CD4-positive, alpha-beta T cell (primary cell): ENCODE data around the gene ATXN3. TPM values are rescaled to one million over a fixed set of nuclear protein-coding genes. Genes with fewer than 3 reads are reported as not detected.

Experiments
- ATAC-seq: fragments of 200-7000 bp; cut with Tn5 transposase; one replicate; pipeline ENCODE4 v1.10.0; 2022; ENCODE audit warnings: mild to moderate bottlenecking; ENCODE audit not compliant: poor library complexity
- CTCF ChIA-PET: fragments of 350-600 bp; sonication (Branson Sonifier 250); formaldehyde crosslinking; loops from one replicate; lab custom pipeline; 2021; ENCODE audit warnings: antibody characterized with exemption, inconsistent platforms; lab: Charles Lee
- POLR2A ChIA-PET: fragments of 350-600 bp; sonication (Branson Sonifier 250); formaldehyde crosslinking; loops from one replicate; lab custom pipeline; 2021; ENCODE audit warnings: antibody characterized with exemption, inconsistent platforms; lab: Charles Lee
- DNase-seq, 14 experiments: peaks; one replicate each; pipeline ENCODE4 v3.0.0-alpha.2; 2013 to 2020; ENCODE audit warnings: mixed read lengths in 2 of 14
- H3K27ac ChIP-seq, 2 donors: one replicate each; pipeline versions ENCODE4 v1.5.1 to v1.7.0; 2013; ENCODE audit warnings: low read length in 2 of 2, low read depth in 1 of 2, mild to moderate bottlenecking in 1 of 2
- H3K27me3 ChIP-seq, 2 experiments: 1 replicate in 1 of 2; 2 replicates in 1 of 2; pipeline versions ENCODE4 v1.6.1 to v1.7.0; 2013; ENCODE audit warnings: low read length in 2 of 2, control low read depth in 1 of 2, mild to moderate bottlenecking in 1 of 2, moderate library complexity in 1 of 2; ENCODE audit not compliant: insufficient read depth in 2 of 2, control insufficient read depth in 1 of 2
- H3K36me3 ChIP-seq: one replicate; pipeline ENCODE4 v1.6.1; 2013; ENCODE audit warnings: low read length, control low read depth; ENCODE audit not compliant: insufficient read depth
- H3K4me1 ChIP-seq: one replicate; pipeline ENCODE4 v1.6.1; 2013; ENCODE audit warnings: low read length, control low read depth; ENCODE audit not compliant: insufficient read depth
- H3K4me3 ChIP-seq: one replicate; pipeline ENCODE4 v1.5.1; 2013; ENCODE audit warnings: mild to moderate bottlenecking, low read length, moderate library complexity
- H3K9me3 ChIP-seq, 2 experiments: 1 replicate in 1 of 2; 2 replicates in 1 of 2; pipeline versions ENCODE4 v1.6.1 to v1.7.0; 2013; ENCODE audit warnings: low read length in 2 of 2, mild to moderate bottlenecking in 2 of 2, control low read depth in 1 of 2, moderate library complexity in 1 of 2; ENCODE audit not compliant: control insufficient read depth in 1 of 2, insufficient read depth in 1 of 2
- H3K27ac Mint-ChIP-seq: one replicate; pipeline ENCODE4 v1.8.0; 2020; ENCODE audit warnings: mixed read lengths
- H3K27me3 Mint-ChIP-seq: one replicate; pipeline ENCODE4 v1.8.0; 2021; ENCODE audit warnings: mixed read lengths
- H3K36me3 Mint-ChIP-seq: one replicate; pipeline ENCODE4 v1.8.0; 2021; ENCODE audit warnings: low read depth, mixed read lengths
- H3K4me1 Mint-ChIP-seq: one replicate; pipeline ENCODE4 v1.8.0; 2021; ENCODE audit warnings: low read depth, mixed read lengths
- H3K4me3 Mint-ChIP-seq: one replicate; pipeline ENCODE4 v1.8.0; 2020; ENCODE audit warnings: mild to moderate bottlenecking, mixed read lengths
- H3K9me3 Mint-ChIP-seq: one replicate; pipeline ENCODE4 v1.8.0; 2020; ENCODE audit warnings: mixed read lengths
- intact Hi-C, 2 experiments: fragments of 100-400 bp; cut with DNase I in 1 of 2; cut with micrococcal nuclease in 1 of 2; formaldehyde crosslinking; loops; one replicate each; pipeline versions ENCODE4 v1.15.1 to v1.9.0; 2023 to 2025; cut with DNase I, micrococcal nuclease
- total RNA-seq, 174 experiments: library from RNA in 2 of 174; stranded (reverse) in 2 of 174; gene quantifications; one replicate each; pipeline ENCODE4 v1.2.3 and lab custom pipeline; 2021 to 2026
- TF ChIP-seq, protein P1 (sequence below): fragments of 200-600 bp; IDR thresholded peaks from one replicate; pipeline ENCODE4 v1.8.0; 2022; ENCODE audit warnings: antibody characterized with exemption, mild to moderate bottlenecking

Gene ATXN3
- total RNA-seq, 2 experiments from 2014 or later = 21.5 to 22.1 TPM

- ChIA-PET POLR2A (no interaction called here), CTCF (no interaction called here)
- Histone ChIP-seq H3K27me3 (no peaks in the 10 kb centered on the region), H3K36me3 (peaks cover 48% of the 10 kb centered on the region), H3K4me1 (no peaks in the 10 kb centered on the region), H3K9me3 (no peaks in the 10 kb centered on the region), H3K4me3 (no peak overlapping the region), H3K27ac (no peak overlapping the region)
- no peak for DNase-seq
- H3K4me1 Mint-ChIP-seq = peaks cover 4% of the 10 kb centered on the region
- intact Hi-C loops = no loop called here
- ATAC-seq = no peak
- H3K27ac Mint-ChIP-seq = no peak overlapping the region
- TF ChIP-seq, protein P1, sequence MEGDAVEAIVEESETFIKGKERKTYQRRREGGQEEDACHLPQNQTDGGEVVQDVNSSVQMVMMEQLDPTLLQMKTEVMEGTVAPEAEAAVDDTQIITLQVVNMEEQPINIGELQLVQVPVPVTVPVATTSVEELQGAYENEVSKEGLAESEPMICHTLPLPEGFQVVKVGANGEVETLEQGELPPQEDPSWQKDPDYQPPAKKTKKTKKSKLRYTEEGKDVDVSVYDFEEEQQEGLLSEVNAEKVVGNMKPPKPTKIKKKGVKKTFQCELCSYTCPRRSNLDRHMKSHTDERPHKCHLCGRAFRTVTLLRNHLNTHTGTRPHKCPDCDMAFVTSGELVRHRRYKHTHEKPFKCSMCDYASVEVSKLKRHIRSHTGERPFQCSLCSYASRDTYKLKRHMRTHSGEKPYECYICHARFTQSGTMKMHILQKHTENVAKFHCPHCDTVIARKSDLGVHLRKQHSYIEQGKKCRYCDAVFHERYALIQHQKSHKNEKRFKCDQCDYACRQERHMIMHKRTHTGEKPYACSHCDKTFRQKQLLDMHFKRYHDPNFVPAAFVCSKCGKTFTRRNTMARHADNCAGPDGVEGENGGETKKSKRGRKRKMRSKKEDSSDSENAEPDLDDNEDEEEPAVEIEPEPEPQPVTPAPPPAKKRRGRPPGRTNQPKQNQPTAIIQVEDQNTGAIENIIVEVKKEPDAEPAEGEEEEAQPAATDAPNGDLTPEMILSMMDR = no peak
- no peaks in the 10 kb centered on the region for H3K27me3 Mint-ChIP-seq
- H3K36me3 Mint-ChIP-seq = peaks cover 72% of the 10 kb centered on the region
- H3K4me3 Mint-ChIP-seq = no peak overlapping the region
- no peaks in the 10 kb centered on the region for H3K9me3 Mint-ChIP-seq
Measured at GRCh38 chr14:92026548-92027190, 79.7 kb downstream of the ATXN3 start.

- intact Hi-C loops = no loop called here
- H3K27ac Mint-ChIP-seq = no peak overlapping the region
- H3K36me3 ChIP-seq = peaks cover 51% of the 10 kb centered on the region
- H3K4me1 Mint-ChIP-seq = peaks cover 4% of the 10 kb centered on the region
- H3K27ac ChIP-seq = no peak overlapping the region
- H3K4me3 ChIP-seq = no peak overlapping the region
- H3K9me3 ChIP-seq = no peaks in the 10 kb centered on the region
- no peaks in the 10 kb centered on the region for H3K27me3 ChIP-seq
- ChIA-PET POLR2A (no interaction called here), CTCF (interaction anchor here (1.2 kb wide), 1 partner anchor 11 kb away, joined by 3 read pairs; no protein-coding TSS in a partner anchor)
- TF ChIP-seq, protein P1 = no peak
- H3K4me3 Mint-ChIP-seq = no peak overlapping the region
- ATAC-seq (no peak), DNase-seq (no peak)
- no peaks in the 10 kb centered on the region for H3K4me1 ChIP-seq
- H3K36me3 Mint-ChIP-seq = peaks cover 73% of the 10 kb centered on the region
- no peaks in the 10 kb centered on the region for H3K27me3 Mint-ChIP-seq
- no peaks in the 10 kb centered on the region for H3K9me3 Mint-ChIP-seq
Measured at GRCh38 chr14:92022036-92022435, 84.3 kb downstream of the ATXN3 start.

DNA sequence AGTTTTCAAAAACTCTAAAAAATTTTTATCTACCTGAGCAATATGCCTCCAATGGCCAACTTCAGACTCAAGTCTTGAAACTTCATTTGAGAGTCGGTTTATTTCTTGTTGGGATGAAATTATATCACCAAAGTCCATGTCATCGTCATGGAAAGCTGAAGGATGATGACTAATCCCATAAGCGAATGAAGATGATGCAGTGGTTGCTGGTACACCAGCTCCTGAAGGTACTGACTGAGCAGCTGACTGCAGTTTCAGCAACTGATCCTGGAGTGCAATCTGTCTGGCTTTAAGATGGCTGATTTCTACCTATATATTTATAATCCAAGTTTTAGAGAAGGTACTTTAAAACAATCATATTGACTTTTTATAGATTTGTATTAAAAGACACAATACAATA lies 84.9 kb downstream of the ATXN3 start:
- H3K27me3 Mint-ChIP-seq = no peaks in the 10 kb centered on the region
- intact Hi-C loops = no loop called here
- peaks cover 4% of the 10 kb centered on the region for H3K4me1 Mint-ChIP-seq
- no peak overlapping the region for H3K4me3 ChIP-seq
- DNase-seq = no peak
- no peaks in the 10 kb centered on the region for H3K9me3 Mint-ChIP-seq
- H3K27ac Mint-ChIP-seq = no peak overlapping the region
- no peaks in the 10 kb centered on the region for H3K27me3 ChIP-seq
- H3K9me3 ChIP-seq = no peaks in the 10 kb centered on the region
- no peak overlapping the region for H3K4me3 Mint-ChIP-seq
- CTCF ChIA-PET = no interaction called here
- no peak overlapping the region for H3K27ac ChIP-seq
- no peaks in the 10 kb centered on the region for H3K4me1 ChIP-seq
- POLR2A ChIA-PET = no interaction called here
- TF ChIP-seq, protein P1 = no peak
- no peak for ATAC-seq
- peaks cover 51% of the 10 kb centered on the region for H3K36me3 ChIP-seq
- H3K36me3 Mint-ChIP-seq = peaks cover 72% of the 10 kb centered on the region
